Testis (tissue), 3 donors: ENCODE measurements around the gene AIFM3. TPM values are rescaled to one million over a fixed set of nuclear protein-coding genes. Genes with fewer than 3 reads are reported as not detected.

Source experiments
- DNase-seq: peaks from one replicate; pipeline ENCODE4 v3.0.0-alpha.2; 2019
- H3K27ac ChIP-seq, 2 donors: fragments of 200-600 bp; sonication (generic); one replicate each; pipeline ENCODE4 v1.5.1; 2019
- H3K27me3 ChIP-seq: fragments of 200-600 bp; sonication (generic); one replicate; pipeline ENCODE4 v1.5.1; 2019
- H3K36me3 ChIP-seq: fragments of 200-600 bp; sonication (generic); one replicate; pipeline ENCODE4 v1.5.1; 2017; ENCODE audit warnings: low read depth; ENCODE audit errors: missing control alignments
- H3K4me1 ChIP-seq: fragments of 200-600 bp; sonication (generic); one replicate; pipeline ENCODE4 v1.5.1; 2019
- H3K4me3 ChIP-seq, 2 donors: fragments of 200-600 bp; sonication (generic); one replicate each; pipeline ENCODE4 v1.5.1; 2017 to 2019
- H3K9me3 ChIP-seq: fragments of 200-600 bp; sonication (generic); one replicate; pipeline ENCODE4 v1.5.1; 2017
- POLR2A ChIP-seq: fragments of 450-650 bp; IDR thresholded peaks from one replicate; pipeline ENCODE4 v1.6.1; 2017; ENCODE audit warnings: antibody characterized with exemption, mild to moderate bottlenecking, moderate library complexity
- WGBS, 2 donors: methylation state at CpG; one replicate each; pipeline ENCODE4 v1.1.5; 2018; 5-methylcytosine and 5-hydroxymethylcytosine counted together
- intact Hi-C: fragments of 100-400 bp; cut with DNase I; formaldehyde crosslinking; loops from one replicate; pipeline ENCODE4 v1.15.1; 2023; ENCODE audit warnings: low total_unique reads
- polyA plus RNA-seq: library from polyadenylated mRNA; stranded (reverse); fragments of 350-450 nt; fragmentation: Illumina TruSeq; extraction: RNeasy Lipid Tissue Mini Kit (QIAGEN cat#74804); gene quantifications from one replicate; pipeline ENCODE4 v1.2.3, GENCODE V29; 2014; ENCODE audit warnings: low read depth, low replicate concordance; ENCODE audit not compliant: insufficient read depth
- total RNA-seq, 2 donors: library from RNA; depleted of rRNA; stranded (reverse); fragments of >200 nt; gene quantifications; one replicate each; pipeline ENCODE4 v1.2.3, GENCODE V29; 2016
- TF ChIP-seq, protein P1 (sequence below), 3 experiments: fragments of 450-650 bp in 2 of 3; fragments of 200-600 bp in 1 of 3; sonication (generic) in 1 of 3; IDR thresholded peaks; one replicate each; pipeline ENCODE4 v1.5.1; 2016 to 2019; ENCODE audit warnings: antibody characterized with exemption in 3 of 3, mild to moderate bottlenecking in 2 of 3, moderate library complexity in 1 of 3

AIFM3 gene
- total and polyA plus RNA-seq, 3 donors from 2014 or later: 0.88 to 2.9 (median 1.6) TPM

DNA sequence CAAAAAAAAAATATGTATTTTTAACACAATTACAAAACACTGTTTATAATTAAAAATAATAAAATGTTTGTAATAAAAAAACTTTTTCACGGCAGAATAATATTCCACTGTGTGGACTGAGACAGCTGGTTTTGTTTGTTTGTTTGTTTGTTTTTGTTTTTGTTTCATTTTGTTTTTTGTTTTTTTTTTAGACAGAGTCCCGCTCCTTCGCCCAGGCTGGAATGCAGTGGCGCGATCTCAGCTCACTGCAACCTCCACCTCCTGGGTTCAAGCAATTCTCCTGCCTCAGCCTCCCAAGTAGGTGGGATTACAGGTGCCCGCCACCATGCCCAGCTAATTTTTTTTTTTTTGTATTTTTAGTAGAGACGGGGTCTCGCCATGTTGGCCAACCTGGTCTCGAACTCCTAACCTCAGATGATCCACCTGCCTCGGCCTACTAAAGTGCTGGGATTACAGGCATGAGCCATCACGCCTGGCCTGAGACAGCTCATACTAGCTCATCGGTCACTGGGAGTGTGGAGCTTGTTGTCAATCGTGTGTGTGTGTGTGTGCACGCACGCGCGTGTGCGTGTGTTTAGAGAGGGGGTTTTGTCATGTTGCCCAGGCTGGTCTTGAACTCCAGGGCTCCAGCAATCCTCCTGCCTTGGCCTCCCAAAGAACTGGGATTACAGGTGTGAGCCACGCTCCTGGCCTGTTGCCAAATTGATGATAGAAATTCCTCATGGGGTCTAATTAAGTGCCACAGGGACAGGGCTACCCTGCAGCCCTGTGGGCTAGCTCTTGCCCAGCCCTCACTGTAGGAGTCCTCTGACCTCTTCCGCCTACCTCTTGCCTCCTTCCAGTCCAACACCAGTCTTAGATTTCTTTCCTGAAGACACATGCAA lies 7.2 kb upstream of the AIFM3 start:
- TF ChIP-seq POLR2A: no peak
- TF ChIP-seq, protein P1, sequence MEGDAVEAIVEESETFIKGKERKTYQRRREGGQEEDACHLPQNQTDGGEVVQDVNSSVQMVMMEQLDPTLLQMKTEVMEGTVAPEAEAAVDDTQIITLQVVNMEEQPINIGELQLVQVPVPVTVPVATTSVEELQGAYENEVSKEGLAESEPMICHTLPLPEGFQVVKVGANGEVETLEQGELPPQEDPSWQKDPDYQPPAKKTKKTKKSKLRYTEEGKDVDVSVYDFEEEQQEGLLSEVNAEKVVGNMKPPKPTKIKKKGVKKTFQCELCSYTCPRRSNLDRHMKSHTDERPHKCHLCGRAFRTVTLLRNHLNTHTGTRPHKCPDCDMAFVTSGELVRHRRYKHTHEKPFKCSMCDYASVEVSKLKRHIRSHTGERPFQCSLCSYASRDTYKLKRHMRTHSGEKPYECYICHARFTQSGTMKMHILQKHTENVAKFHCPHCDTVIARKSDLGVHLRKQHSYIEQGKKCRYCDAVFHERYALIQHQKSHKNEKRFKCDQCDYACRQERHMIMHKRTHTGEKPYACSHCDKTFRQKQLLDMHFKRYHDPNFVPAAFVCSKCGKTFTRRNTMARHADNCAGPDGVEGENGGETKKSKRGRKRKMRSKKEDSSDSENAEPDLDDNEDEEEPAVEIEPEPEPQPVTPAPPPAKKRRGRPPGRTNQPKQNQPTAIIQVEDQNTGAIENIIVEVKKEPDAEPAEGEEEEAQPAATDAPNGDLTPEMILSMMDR (IDR thresholded peaks at IDR 0.05): no peak
- H3K27me3 ChIP-seq: no peaks in the 10 kb centered on the region
- intact Hi-C loops: no loop called here
- H3K27ac ChIP-seq: no peak overlapping the region
- 91 to 93% methylated on average over 20 of the region's 20 CpGs for WGBS, 2 donors
- no peaks in the 10 kb centered on the region for H3K9me3 ChIP-seq
- no peak for DNase-seq
- no peaks in the 10 kb centered on the region for H3K36me3 ChIP-seq
- peaks cover 5% of the 10 kb centered on the region for H3K4me1 ChIP-seq
- H3K4me3 ChIP-seq: no peak overlapping the region

GRCh38 chr22:20960609-20961008 lies 6.4 kb upstream of the AIFM3 start:
- H3K27ac ChIP-seq: no peak overlapping the region
- intact Hi-C loops: no loop called here
- TF ChIP-seq, protein P1 (IDR thresholded peaks at IDR 0.05): no peak
- TF ChIP-seq POLR2A: no peak
- H3K4me3 ChIP-seq: no peak overlapping the region
- H3K27me3 ChIP-seq: no peaks in the 10 kb centered on the region
- H3K9me3 ChIP-seq: no peaks in the 10 kb centered on the region
- H3K36me3 ChIP-seq: no peaks in the 10 kb centered on the region
- peaks cover 9% of the 10 kb centered on the region for H3K4me1 ChIP-seq
- DNase-seq: no peak
- 94 to 97% methylated on average over 4 of the region's 4 CpGs for WGBS, 2 donors

DNA sequence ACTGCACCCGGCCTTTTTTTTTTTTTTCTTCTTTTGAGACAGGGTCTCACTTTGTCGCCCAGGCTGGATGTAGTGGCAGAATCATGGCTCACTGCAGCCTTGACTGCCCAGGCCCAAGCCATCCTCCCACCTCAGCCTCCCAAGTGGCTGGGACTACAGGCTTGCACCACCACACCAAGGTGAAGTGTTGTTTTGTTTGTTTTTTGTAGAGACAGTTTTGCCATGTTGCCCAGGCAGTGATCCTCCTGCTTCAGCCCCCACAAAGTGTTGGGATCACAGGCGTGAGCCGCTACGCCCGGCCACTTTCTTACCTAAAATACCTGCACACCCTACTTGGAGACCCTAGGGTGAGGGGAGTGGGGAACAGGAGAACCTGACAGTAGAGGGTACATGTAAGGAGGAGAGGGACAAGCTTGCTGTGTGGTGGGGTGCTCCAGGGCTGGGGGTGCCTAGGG lies 4.5 kb upstream of the AIFM3 start:
- no peak overlapping the region for H3K27ac ChIP-seq
- no peaks in the 10 kb centered on the region for H3K36me3 ChIP-seq
- peaks cover 10% of the 10 kb centered on the region for H3K4me1 ChIP-seq
- 92 to 97% methylated on average over 6 of the region's 6 CpGs for WGBS, 2 donors
- DNase-seq: no peak
- no peaks in the 10 kb centered on the region for H3K27me3 ChIP-seq
- H3K4me3 ChIP-seq: no peak overlapping the region
- TF ChIP-seq, protein P1 (IDR thresholded peaks at IDR 0.05): no peak
- TF ChIP-seq POLR2A: no peak
- intact Hi-C loops: no loop called here
- no peaks in the 10 kb centered on the region for H3K9me3 ChIP-seq

DNA sequence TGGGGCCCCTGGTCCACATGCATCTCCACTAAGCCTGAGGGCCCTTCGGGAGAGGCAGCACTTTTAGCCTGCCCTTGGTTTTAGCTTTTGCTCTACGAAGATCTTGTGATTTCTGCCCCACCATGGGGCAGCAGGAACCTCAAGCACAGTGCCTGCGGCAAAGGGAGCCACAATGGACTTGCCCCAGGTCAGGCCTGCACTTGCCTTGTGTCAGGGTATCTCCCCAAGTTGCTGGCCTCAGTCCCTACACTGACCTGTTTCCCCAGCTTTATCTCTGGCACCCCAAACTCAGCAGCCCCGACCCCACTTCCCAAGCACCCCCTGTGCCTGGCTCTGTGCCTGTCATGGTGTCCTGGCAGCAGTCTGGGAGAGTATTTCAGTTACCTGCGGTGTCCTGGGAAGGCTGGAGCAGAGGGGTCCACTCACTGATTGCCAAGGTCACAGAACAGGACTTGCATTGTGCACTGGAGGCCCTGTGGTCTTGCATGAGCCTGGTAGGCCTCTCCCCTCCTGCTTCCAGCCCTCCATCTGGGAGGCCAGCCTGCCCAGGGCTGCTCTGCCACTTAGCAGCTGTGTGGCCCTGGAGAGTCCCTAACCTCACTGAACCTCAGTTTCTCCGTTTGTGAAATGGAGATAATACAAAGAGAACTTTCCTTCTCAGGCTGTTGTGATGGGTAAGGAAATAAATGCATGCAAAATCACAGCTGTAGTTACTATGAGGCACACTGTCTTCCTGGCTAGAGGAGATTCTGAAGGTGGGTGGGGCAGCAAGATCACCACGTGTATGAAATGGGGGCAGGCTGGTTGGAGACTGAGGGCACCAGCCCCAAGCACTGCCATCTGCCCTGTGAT lies 3.6 kb upstream of the AIFM3 start:
- H3K36me3 ChIP-seq: no peaks in the 10 kb centered on the region
- 61 to 75% methylated on average over 5 to 7 of the region's 7 CpGs for WGBS, 2 donors
- TF ChIP-seq, protein P1 (IDR thresholded peaks at IDR 0.05): no peak
- no peak for TF ChIP-seq POLR2A
- H3K27ac ChIP-seq: no peak overlapping the region
- H3K27me3 ChIP-seq: no peaks in the 10 kb centered on the region
- no peak for DNase-seq
- peaks cover 10% of the 10 kb centered on the region for H3K4me1 ChIP-seq
- no peak overlapping the region for H3K4me3 ChIP-seq
- H3K9me3 ChIP-seq: no peaks in the 10 kb centered on the region
- intact Hi-C loops: no loop called here
